Osteoblast (primary cell): ENCODE results near the gene KRTAP5-3. TPM values are rescaled to one million over a fixed set of nuclear protein-coding genes. Genes with fewer than 3 reads are reported as not detected.
"Not testable (repeated sequence)": the region's sequence is repeated elsewhere in the genome, so short reads cannot be mapped to it uniquely, and the experiment has no call there.

Source experiments
- DNase-seq: peaks from one replicate; pipeline ENCODE4 v3.0.0; 2011; ENCODE audit warnings: low spot score, mixed read lengths; ENCODE audit not compliant: insufficient read length; ENCODE audit errors: missing footprints
- H2AFZ ChIP-seq: 2 replicates; pipeline ENCODE4 v1.6.0; 2011; ENCODE audit warnings: mild to moderate bottlenecking, low read length
- H3K27ac ChIP-seq: 2 replicates; pipeline ENCODE4 v1.5.1; 2011; ENCODE audit warnings: mild to moderate bottlenecking, low read depth, low read length, moderate library complexity
- H3K27me3 ChIP-seq: 2 replicates; pipeline ENCODE4 v1.6.0; 2012; ENCODE audit warnings: mild to moderate bottlenecking, control low read depth, inconsistent platforms, low read length, moderate library complexity; ENCODE audit not compliant: insufficient read depth
- H3K36me3 ChIP-seq: 2 replicates; pipeline ENCODE4 v1.5.1; 2011; ENCODE audit warnings: mild to moderate bottlenecking, low read length, control low read depth, moderate library complexity; ENCODE audit not compliant: insufficient read depth
- H3K4me1 ChIP-seq: 2 replicates; pipeline ENCODE4 v1.5.1; 2011; ENCODE audit warnings: mild to moderate bottlenecking, low read length, control low read depth, moderate library complexity; ENCODE audit not compliant: insufficient read depth
- H3K4me2 ChIP-seq: 2 replicates; pipeline ENCODE4 v1.6.0; 2011; ENCODE audit warnings: mild to moderate bottlenecking, low read length; ENCODE audit not compliant: insufficient read depth
- H3K4me3 ChIP-seq: fragments of 200-600 bp; sonication (generic); 3 replicates; pipeline ENCODE4 v1.5.1; 2012; ENCODE audit warnings: mild to moderate bottlenecking, low read length, inconsistent platforms; ENCODE audit not compliant: insufficient read depth
- H3K79me2 ChIP-seq: 2 replicates; pipeline ENCODE4 v1.6.0; 2012; ENCODE audit warnings: mild to moderate bottlenecking, low read length, control low read depth, inconsistent platforms; ENCODE audit not compliant: insufficient read depth
- H3K9me3 ChIP-seq: 2 replicates; pipeline ENCODE4 v1.5.1; 2011; ENCODE audit warnings: low read depth, low read length, control low read depth
- H4K20me1 ChIP-seq: 2 replicates; pipeline ENCODE4 v1.6.0; 2012; ENCODE audit warnings: mild to moderate bottlenecking, low read length, control low read depth; ENCODE audit not compliant: insufficient read depth
- total RNA-seq: library from RNA; depleted of rRNA; stranded (reverse); fragments of >200 nt; gene quantifications from 2 replicates; pipeline ENCODE4 v1.2.3, GENCODE V29; 2012
- TF ChIP-seq, protein P1 (sequence below): IDR thresholded peaks from 2 replicates; pipeline ENCODE4 v1.5.1; 2011; ENCODE audit warnings: mild to moderate bottlenecking, low read depth, low read length, moderate library complexity; ENCODE audit errors: extremely low read depth

The KRTAP5-3 gene
- total RNA-seq, 1 donor, result not detected

GRCh38 chr11:1592628-1593027 lies 15.6 kb downstream of the KRTAP5-3 start:
- TF ChIP-seq, protein P1, sequence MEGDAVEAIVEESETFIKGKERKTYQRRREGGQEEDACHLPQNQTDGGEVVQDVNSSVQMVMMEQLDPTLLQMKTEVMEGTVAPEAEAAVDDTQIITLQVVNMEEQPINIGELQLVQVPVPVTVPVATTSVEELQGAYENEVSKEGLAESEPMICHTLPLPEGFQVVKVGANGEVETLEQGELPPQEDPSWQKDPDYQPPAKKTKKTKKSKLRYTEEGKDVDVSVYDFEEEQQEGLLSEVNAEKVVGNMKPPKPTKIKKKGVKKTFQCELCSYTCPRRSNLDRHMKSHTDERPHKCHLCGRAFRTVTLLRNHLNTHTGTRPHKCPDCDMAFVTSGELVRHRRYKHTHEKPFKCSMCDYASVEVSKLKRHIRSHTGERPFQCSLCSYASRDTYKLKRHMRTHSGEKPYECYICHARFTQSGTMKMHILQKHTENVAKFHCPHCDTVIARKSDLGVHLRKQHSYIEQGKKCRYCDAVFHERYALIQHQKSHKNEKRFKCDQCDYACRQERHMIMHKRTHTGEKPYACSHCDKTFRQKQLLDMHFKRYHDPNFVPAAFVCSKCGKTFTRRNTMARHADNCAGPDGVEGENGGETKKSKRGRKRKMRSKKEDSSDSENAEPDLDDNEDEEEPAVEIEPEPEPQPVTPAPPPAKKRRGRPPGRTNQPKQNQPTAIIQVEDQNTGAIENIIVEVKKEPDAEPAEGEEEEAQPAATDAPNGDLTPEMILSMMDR, result no peak
- H3K36me3 ChIP-seq, result no peaks in the 10 kb centered on the region
- DNase-seq, result no peak
- no peaks in the 10 kb centered on the region for H3K79me2 ChIP-seq
- no peak overlapping the region for H3K4me2 ChIP-seq
- H3K4me1 ChIP-seq, result no peaks in the 10 kb centered on the region
- H4K20me1 ChIP-seq, result no peaks in the 10 kb centered on the region
- H2AFZ ChIP-seq, result no peak overlapping the region
- peaks cover 45% of the 10 kb centered on the region for H3K27me3 ChIP-seq
- H3K9me3 ChIP-seq, result no peaks in the 10 kb centered on the region
- no peak overlapping the region for H3K4me3 ChIP-seq
- no peak overlapping the region for H3K27ac ChIP-seq

DNA sequence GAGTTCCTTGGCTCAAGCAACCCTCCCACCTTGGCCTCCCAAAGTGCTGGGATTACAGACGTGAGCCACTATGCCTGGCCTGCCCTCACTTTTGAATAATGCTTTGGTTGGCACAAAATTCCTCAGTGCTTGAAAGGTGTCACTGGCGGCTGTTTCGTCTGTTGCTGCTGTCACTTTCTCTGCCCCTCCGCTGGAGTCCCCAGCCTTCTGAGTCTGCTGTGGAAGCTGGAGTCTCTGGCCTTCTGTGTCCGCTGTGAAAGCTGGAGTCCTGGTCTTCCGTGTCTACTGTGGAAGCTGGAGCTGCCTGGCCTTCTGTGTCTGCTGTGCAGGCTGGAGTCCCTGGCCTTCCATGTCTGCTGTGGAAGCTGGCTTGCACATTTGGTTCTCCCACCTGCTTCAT lies 18.3 kb downstream of the KRTAP5-3 start:
- H2AFZ ChIP-seq, result no peak overlapping the region
- H3K36me3 ChIP-seq, result no peaks in the 10 kb centered on the region
- TF ChIP-seq, protein P1, result no peak
- DNase-seq, result no peak
- H4K20me1 ChIP-seq, result no peaks in the 10 kb centered on the region
- peaks cover 30% of the 10 kb centered on the region for H3K27me3 ChIP-seq
- H3K9me3 ChIP-seq, result no peaks in the 10 kb centered on the region
- no peaks in the 10 kb centered on the region for H3K79me2 ChIP-seq
- no peak overlapping the region for H3K4me2 ChIP-seq
- no peak overlapping the region for H3K4me3 ChIP-seq
- no peak overlapping the region for H3K27ac ChIP-seq
- H3K4me1 ChIP-seq, result no peaks in the 10 kb centered on the region

- H3K4me1 ChIP-seq, H3K36me3 ChIP-seq, H4K20me1 ChIP-seq, H3K9me3 ChIP-seq, DNase-seq, H3K4me2 ChIP-seq, H3K4me3 ChIP-seq, H3K79me2 ChIP-seq, H3K27ac ChIP-seq, H2AFZ ChIP-seq: not testable (repeated sequence)
- H3K27me3 ChIP-seq, result peaks cover 31% of the 10 kb centered on the region
Measured at GRCh38 chr11:1589191-1589963, 18.9 kb downstream of the KRTAP5-3 start.

DNA sequence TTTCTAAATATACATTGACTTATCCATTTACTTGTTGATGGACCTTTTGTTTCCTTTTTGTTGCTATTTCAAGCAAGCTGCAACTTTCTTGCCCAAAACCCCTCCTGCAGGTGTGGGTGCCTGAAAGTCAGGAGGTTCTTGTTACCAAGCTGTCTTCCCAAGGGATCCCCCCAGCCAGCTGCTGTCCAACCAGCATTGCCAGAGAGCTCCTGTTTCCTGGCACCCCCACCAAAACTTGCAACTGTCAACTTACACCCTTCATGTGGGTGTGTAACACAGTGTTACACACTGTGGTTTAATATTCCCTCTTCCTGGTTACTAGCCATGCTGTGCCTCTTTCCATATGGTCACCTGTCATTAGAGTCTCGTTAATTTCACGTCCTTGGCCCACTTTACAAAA lies 21.6 kb downstream of the KRTAP5-3 start:
- no peaks in the 10 kb centered on the region for H3K36me3 ChIP-seq
- peaks cover 26% of the 10 kb centered on the region for H3K27me3 ChIP-seq
- H3K4me3 ChIP-seq, result no peak overlapping the region
- H4K20me1 ChIP-seq, result no peaks in the 10 kb centered on the region
- no peak overlapping the region for H2AFZ ChIP-seq
- H3K27ac ChIP-seq, result no peak overlapping the region
- no peaks in the 10 kb centered on the region for H3K9me3 ChIP-seq
- no peaks in the 10 kb centered on the region for H3K79me2 ChIP-seq
- no peaks in the 10 kb centered on the region for H3K4me1 ChIP-seq
- H3K4me2 ChIP-seq, result no peak overlapping the region
- DNase-seq, result no peak
- TF ChIP-seq, protein P1, result no peak

- H2AFZ ChIP-seq, result not testable (repeated sequence)
Measured at GRCh38 chr11:1584661-1585370, 23.4 kb downstream of the KRTAP5-3 start, which contains the start of gene KRTAP5-1. Gene KRTAP5-1, minus strand, starts transcription at chr11:1585283. Its CDS starts 34 bp downstream, at chr11:1585249.

DNA sequence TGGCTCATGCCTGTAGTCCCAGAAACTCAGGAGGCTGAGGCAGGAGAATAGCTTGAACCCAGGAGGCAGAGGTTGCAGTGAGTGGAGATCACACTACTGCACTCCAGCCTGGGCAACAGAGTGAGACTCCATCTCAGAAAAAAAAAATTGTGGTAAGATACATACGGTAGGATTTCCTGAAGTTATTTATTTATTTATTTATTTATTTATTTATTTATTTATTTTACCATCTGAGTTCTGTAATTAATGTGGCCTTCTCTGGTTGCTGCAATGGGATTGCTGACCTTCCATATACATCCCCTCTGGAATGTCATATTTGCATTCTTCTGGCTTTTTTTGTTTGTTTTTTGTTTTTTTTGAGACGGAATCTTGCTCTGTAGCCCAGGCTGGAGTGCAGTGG lies 25.4 kb downstream of the KRTAP5-3 start:
- not testable (repeated sequence) for H3K4me2 ChIP-seq, H3K79me2 ChIP-seq, H3K4me1 ChIP-seq, H3K4me3 ChIP-seq, H4K20me1 ChIP-seq, H3K9me3 ChIP-seq, DNase-seq, H3K36me3 ChIP-seq, H2AFZ ChIP-seq, H3K27ac ChIP-seq
- peaks cover 18% of the 10 kb centered on the region for H3K27me3 ChIP-seq

More at GRCh38 chr11:1584661-1585370, 23.4 kb downstream of the KRTAP5-3 start, which contains the start of gene KRTAP5-1:
- H4K20me1 ChIP-seq, H3K4me1 ChIP-seq, H3K79me2 ChIP-seq, H3K36me3 ChIP-seq, H3K4me3 ChIP-seq, DNase-seq, H3K9me3 ChIP-seq, H3K4me2 ChIP-seq, H3K27ac ChIP-seq: not testable (repeated sequence)
- H3K27me3 ChIP-seq, result peaks cover 22% of the 10 kb centered on the region
